ENCODE results near the gene SCRN3. TPM values are rescaled to one million over a fixed set of nuclear protein-coding genes. Genes with fewer than 3 reads are reported as not detected.

SCRN3 gene
- polyA plus RNA-seq, 1 experiment = 7.8 TPM

DNA sequence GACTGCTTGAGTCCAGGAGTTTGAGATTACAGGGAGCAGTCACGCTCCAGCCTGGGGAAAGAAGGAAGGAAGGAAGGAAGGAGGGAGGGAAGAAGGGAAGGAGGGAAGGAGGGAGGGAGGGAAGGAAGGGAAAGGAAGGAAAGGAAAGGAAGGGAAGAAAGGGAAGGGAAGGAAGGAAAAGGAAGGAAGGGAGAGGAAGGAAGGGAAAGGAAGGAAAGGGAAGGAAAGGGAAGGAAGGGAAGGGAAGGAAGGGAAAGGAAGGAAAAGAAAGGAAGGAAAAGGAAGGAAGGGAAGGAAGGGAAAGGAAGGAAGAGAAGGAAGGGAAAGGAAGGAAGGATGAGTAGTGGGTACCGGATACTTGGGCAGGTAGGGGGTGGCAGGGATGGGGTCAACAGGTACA is 59.0 kb downstream of the SCRN3 start:
- POLR2A ChIA-PET = no interaction called here
- DNase-seq (ENCODE audit: low read depth) = no peak
- TF ChIP-seq, protein P1, sequence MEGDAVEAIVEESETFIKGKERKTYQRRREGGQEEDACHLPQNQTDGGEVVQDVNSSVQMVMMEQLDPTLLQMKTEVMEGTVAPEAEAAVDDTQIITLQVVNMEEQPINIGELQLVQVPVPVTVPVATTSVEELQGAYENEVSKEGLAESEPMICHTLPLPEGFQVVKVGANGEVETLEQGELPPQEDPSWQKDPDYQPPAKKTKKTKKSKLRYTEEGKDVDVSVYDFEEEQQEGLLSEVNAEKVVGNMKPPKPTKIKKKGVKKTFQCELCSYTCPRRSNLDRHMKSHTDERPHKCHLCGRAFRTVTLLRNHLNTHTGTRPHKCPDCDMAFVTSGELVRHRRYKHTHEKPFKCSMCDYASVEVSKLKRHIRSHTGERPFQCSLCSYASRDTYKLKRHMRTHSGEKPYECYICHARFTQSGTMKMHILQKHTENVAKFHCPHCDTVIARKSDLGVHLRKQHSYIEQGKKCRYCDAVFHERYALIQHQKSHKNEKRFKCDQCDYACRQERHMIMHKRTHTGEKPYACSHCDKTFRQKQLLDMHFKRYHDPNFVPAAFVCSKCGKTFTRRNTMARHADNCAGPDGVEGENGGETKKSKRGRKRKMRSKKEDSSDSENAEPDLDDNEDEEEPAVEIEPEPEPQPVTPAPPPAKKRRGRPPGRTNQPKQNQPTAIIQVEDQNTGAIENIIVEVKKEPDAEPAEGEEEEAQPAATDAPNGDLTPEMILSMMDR (IDR thresholded peaks at IDR 0.05; ENCODE audit: insufficient read depth, low read depth, low read length) = no peak
- H3K36me3 ChIP-seq (ENCODE audit: control insufficient read depth, insufficient read depth, low read length) = no peaks in the 10 kb centered on the region
- no peak overlapping the region for H3K4me3 ChIP-seq (ENCODE audit: low read depth, low read length)
- CTCF ChIA-PET = interaction anchor here (0.6 to 1.4 kb wide), 2 partner anchors 9 to 362 kb away, joined by 3 to 4 read pairs; no protein-coding TSS in a partner anchor
- no peaks in the 10 kb centered on the region for H3K27me3 ChIP-seq (ENCODE audit: control insufficient read depth, insufficient read depth, low read length)

- ChIA-PET POLR2A (no interaction called here), CTCF (interaction anchor here (0.9 to 6.4 kb wide), 13 partner anchors 11 to 886 kb away, joined by 3 to 107 read pairs (median 5); partner anchors contain the start of gene GPR155)
- no peaks in the 10 kb centered on the region for H3K27me3 ChIP-seq (ENCODE audit: control insufficient read depth, insufficient read depth, low read length)
- no peaks in the 10 kb centered on the region for H3K36me3 ChIP-seq (ENCODE audit: control insufficient read depth, insufficient read depth, low read length)
- TF ChIP-seq, protein P1 (IDR thresholded peaks at IDR 0.05; ENCODE audit: insufficient read depth, low read depth, low read length) = no peak
- no peak for DNase-seq (ENCODE audit: low read depth)
- no peak overlapping the region for H3K4me3 ChIP-seq (ENCODE audit: low read depth, low read length)
Observed at GRCh38 chr2:174461221-174461620, 65.7 kb downstream of the SCRN3 start.

DNA sequence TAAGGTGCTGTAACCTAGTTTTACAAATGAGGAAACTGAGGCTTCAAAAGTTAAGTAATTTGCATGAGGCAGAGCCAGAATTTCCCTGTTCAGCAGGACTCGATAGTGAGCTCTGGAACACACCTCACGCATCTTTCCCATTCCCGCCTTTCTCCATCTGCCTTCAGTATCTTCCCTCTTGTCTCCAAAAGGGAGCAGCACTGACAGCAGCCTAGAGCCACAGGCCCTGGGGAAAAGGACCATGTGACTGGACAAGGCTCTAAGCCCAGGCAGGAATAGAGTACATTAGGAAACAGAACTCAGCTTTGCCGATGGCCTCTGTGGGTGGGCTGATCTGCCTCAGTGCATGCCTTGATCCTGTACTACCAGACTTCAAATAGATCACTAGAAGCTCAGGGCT is 69.8 kb downstream of the SCRN3 start:
- Histone ChIP-seq H3K4me3 (ENCODE audit: low read depth, low read length) (no peak overlapping the region), H3K27me3 (ENCODE audit: control insufficient read depth, insufficient read depth, low read length) (no peaks in the 10 kb centered on the region)

DNA sequence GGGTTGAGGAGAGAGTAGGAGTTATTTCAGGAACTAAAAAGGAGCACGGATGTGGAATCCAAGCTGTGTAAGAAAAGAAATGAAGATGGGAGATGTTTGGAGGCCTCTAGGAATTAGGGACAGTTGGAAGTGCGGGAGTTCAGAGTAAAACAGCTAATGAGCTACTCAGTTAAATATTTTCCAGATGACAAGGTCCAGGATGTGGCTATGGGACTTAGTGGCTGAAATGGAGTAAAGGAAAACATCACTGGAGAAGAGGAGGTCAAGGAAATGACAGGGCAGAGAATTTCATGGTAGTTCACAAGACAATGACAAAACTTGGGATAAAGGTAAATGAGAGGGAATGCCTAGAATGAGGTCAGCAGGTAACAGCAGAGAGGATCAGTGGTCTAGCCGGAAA is 78.3 kb downstream of the SCRN3 start:
- H3K36me3 ChIP-seq (ENCODE audit: control insufficient read depth, insufficient read depth, low read length) = no peaks in the 10 kb centered on the region
- DNase-seq (ENCODE audit: low read depth) = no peak
- CTCF ChIA-PET = interaction anchor here (0.5 to 4.6 kb wide), 7 partner anchors 11 to 120 kb away, joined by 3 to 21 read pairs (median 3); no protein-coding TSS in a partner anchor
- no peak overlapping the region for H3K4me3 ChIP-seq (ENCODE audit: low read depth, low read length)
- H3K27me3 ChIP-seq (ENCODE audit: control insufficient read depth, insufficient read depth, low read length) = no peaks in the 10 kb centered on the region
- TF ChIP-seq, protein P1 (IDR thresholded peaks at IDR 0.05; ENCODE audit: insufficient read depth, low read depth, low read length) = no peak
- POLR2A ChIA-PET = no interaction called here

More for the DNA sequence above, 69.8 kb downstream of the SCRN3 start:
- POLR2A ChIA-PET = no interaction called here
- TF ChIP-seq, protein P1 (IDR thresholded peaks at IDR 0.05; ENCODE audit: insufficient read depth, low read depth, low read length) = no peak
- H3K36me3 ChIP-seq (ENCODE audit: control insufficient read depth, insufficient read depth, low read length) = no peaks in the 10 kb centered on the region
- no peak for DNase-seq (ENCODE audit: low read depth)
- CTCF ChIA-PET = interaction anchor here (0.9 to 1.6 kb wide), 3 partner anchors 19 to 83 kb away, joined by 3 read pairs; no protein-coding TSS in a partner anchor

GRCh38 chr2:174477759-174478158 is 82.2 kb downstream of the SCRN3 start:
- DNase-seq (ENCODE audit: low read depth) = no peak
- Histone ChIP-seq H3K36me3 (ENCODE audit: control insufficient read depth, insufficient read depth, low read length) (no peaks in the 10 kb centered on the region), H3K4me3 (ENCODE audit: low read depth, low read length) (no peak overlapping the region), H3K27me3 (ENCODE audit: control insufficient read depth, insufficient read depth, low read length) (no peaks in the 10 kb centered on the region)
- TF ChIP-seq, protein P1 (IDR thresholded peaks at IDR 0.05; ENCODE audit: insufficient read depth, low read depth, low read length) = no peak
- ChIA-PET POLR2A (no interaction called here), CTCF (interaction anchor here (3.3 kb wide), 1 partner anchor 15 kb away, joined by 16 read pairs; no protein-coding TSS in a partner anchor)

Other genes with a start within 250 kb of the SCRN3 start
- gene OLA1, start 147.2 kb upstream of the SCRN3 start, polyA plus RNA-seq (2011; rRNA removed) = 36.7 and 96.0 TPM in 2 replicates
- gene SP9, start 60.8 kb upstream of the SCRN3 start, polyA plus RNA-seq (2011; rRNA removed) = not detected in 2 replicates
- 2.0 and 3.0 TPM in 2 replicates for gene GPR155, start 91.3 kb downstream of the SCRN3 start, polyA plus RNA-seq (2011; rRNA removed)
- 27.1 and 34.9 TPM in 2 replicates for gene WIPF1, start 202.1 kb downstream of the SCRN3 start, polyA plus RNA-seq (2011; rRNA removed)